ENCODE data around the gene ZNF282.

Gene ZNF282

GRCh38 chr7:149191851-149192250, 3.5 kb upstream of the ZNF282 start:
- Histone ChIP-seq H3K27me3 (replicated peaks; ENCODE audit: control insufficient read depth, insufficient read depth, low read length, poor library complexity, severe bottlenecking) (no peaks in the 10 kb centered on the region), H3K27ac (ENCODE audit: insufficient read depth, low read length, poor library complexity, severe bottlenecking) (no peak overlapping the region)

DNA sequence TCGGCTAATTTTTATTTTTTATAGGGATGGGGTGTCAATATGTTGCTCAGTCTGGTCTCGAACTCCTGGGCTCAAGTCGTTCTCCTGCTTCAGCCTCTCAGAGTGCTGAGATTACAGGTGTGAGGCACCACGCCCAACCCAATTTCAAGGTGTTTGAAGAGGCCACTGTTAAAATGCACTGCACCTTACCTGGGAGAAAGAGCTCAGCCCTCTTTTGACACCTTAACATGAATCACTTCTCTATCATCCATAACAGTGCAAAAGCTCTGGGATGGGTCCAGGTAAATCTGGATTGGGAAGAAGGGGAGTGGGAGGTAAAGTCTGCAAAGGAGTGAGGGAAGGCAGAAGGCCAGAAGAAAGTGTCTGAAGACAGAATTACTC, 557 bp upstream of the ZNF282 start:
- no peak for DNase-seq
- Histone ChIP-seq H3K4me1 (ENCODE audit: control insufficient read depth, insufficient read depth, low read length, poor library complexity, severe bottlenecking) (peaks cover 9% of the 10 kb centered on the region), H3K9me3 (ENCODE audit: control insufficient read depth, low read length) (no peaks in the 10 kb centered on the region), H3K36me3 (ENCODE audit: control insufficient read depth, insufficient read depth, low read length) (peaks cover 16% of the 10 kb centered on the region), H3K27me3 (replicated peaks; ENCODE audit: control insufficient read depth, insufficient read depth, low read length, poor library complexity, severe bottlenecking) (no peaks in the 10 kb centered on the region), H3K27ac (ENCODE audit: insufficient read depth, low read length, poor library complexity, severe bottlenecking) (no peak overlapping the region), H3K4me3 (ENCODE audit: insufficient read depth, low read depth, low read length, poor library complexity, severe bottlenecking) (peak overlapping the region; percentile 83)

More at GRCh38 chr7:149191851-149192250, 3.5 kb upstream of the ZNF282 start:
- H3K36me3 ChIP-seq (ENCODE audit: control insufficient read depth, insufficient read depth, low read length) = no peaks in the 10 kb centered on the region
- no peak for DNase-seq
- H3K9me3 ChIP-seq (ENCODE audit: control insufficient read depth, low read length) = no peaks in the 10 kb centered on the region
- H3K4me3 ChIP-seq (ENCODE audit: insufficient read depth, low read depth, low read length, poor library complexity, severe bottlenecking) = no peak overlapping the region
- peaks cover 7% of the 10 kb centered on the region for H3K4me1 ChIP-seq (ENCODE audit: control insufficient read depth, insufficient read depth, low read length, poor library complexity, severe bottlenecking)

DNA sequence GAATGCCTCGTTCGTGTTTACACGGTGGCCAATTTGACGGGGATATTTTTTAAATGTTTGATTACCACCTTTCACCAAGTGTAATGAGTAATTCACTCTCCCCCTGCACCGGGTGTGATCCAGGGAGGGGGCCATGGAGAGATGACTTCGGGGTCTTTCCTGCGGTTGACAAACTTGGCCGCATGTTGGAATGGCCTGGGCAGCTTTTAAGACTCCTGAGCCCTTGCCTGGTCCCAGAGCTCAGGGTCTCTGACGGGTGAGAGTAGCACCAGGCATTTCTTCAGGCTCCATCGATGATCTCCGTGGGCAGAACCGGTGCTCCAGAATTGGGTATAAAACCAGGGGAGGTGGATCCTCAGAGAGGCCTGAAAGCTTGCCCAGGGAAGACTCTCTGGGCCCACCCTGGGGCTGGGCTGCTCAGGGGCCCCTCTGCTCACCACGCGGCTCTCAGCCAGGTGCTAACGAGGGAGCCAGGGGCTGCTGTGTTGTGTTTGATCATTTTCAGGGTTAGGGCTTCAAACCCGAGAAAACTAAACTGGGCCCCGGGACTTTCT, 882 bp downstream of the ZNF282 start:
- Histone ChIP-seq H3K4me3 (ENCODE audit: insufficient read depth, low read depth, low read length, poor library complexity, severe bottlenecking) (peak overlapping the region; percentile 66), H3K27ac (ENCODE audit: insufficient read depth, low read length, poor library complexity, severe bottlenecking) (peak overlapping the region; percentile 57), H3K36me3 (ENCODE audit: control insufficient read depth, insufficient read depth, low read length) (peaks cover 23% of the 10 kb centered on the region), H3K9me3 (ENCODE audit: control insufficient read depth, low read length) (no peaks in the 10 kb centered on the region), H3K27me3 (replicated peaks; ENCODE audit: control insufficient read depth, insufficient read depth, low read length, poor library complexity, severe bottlenecking) (no peaks in the 10 kb centered on the region), H3K4me1 (ENCODE audit: control insufficient read depth, insufficient read depth, low read length, poor library complexity, severe bottlenecking) (peaks cover 9% of the 10 kb centered on the region)
- no peak for DNase-seq

- no peaks in the 10 kb centered on the region for H3K9me3 ChIP-seq (ENCODE audit: control insufficient read depth, low read length)
- H3K27ac ChIP-seq (ENCODE audit: insufficient read depth, low read length, poor library complexity, severe bottlenecking) = peak overlapping the region; percentile 57
- peaks cover 9% of the 10 kb centered on the region for H3K4me1 ChIP-seq (ENCODE audit: control insufficient read depth, insufficient read depth, low read length, poor library complexity, severe bottlenecking)
- H3K4me3 ChIP-seq (ENCODE audit: insufficient read depth, low read depth, low read length, poor library complexity, severe bottlenecking) = peak overlapping the region; percentile 66
- no peaks in the 10 kb centered on the region for H3K27me3 ChIP-seq (replicated peaks; ENCODE audit: control insufficient read depth, insufficient read depth, low read length, poor library complexity, severe bottlenecking)
- H3K36me3 ChIP-seq (ENCODE audit: control insufficient read depth, insufficient read depth, low read length) = peaks cover 24% of the 10 kb centered on the region
- no peak for DNase-seq
These were observed 1.4 kb downstream of the ZNF282 start for GRCh38 chr7:149196705-149197171.

GRCh38 chr7:149197675-149198074, 2.3 kb downstream of the ZNF282 start:
- Histone ChIP-seq H3K9me3 (ENCODE audit: control insufficient read depth, low read length) (no peaks in the 10 kb centered on the region), H3K27me3 (replicated peaks; ENCODE audit: control insufficient read depth, insufficient read depth, low read length, poor library complexity, severe bottlenecking) (no peaks in the 10 kb centered on the region), H3K36me3 (ENCODE audit: control insufficient read depth, insufficient read depth, low read length) (peaks cover 24% of the 10 kb centered on the region), H3K27ac (ENCODE audit: insufficient read depth, low read length, poor library complexity, severe bottlenecking) (no peak overlapping the region), H3K4me3 (ENCODE audit: insufficient read depth, low read depth, low read length, poor library complexity, severe bottlenecking) (no peak overlapping the region), H3K4me1 (ENCODE audit: control insufficient read depth, insufficient read depth, low read length, poor library complexity, severe bottlenecking) (peaks cover 9% of the 10 kb centered on the region)
- DNase-seq = no peak

DNA sequence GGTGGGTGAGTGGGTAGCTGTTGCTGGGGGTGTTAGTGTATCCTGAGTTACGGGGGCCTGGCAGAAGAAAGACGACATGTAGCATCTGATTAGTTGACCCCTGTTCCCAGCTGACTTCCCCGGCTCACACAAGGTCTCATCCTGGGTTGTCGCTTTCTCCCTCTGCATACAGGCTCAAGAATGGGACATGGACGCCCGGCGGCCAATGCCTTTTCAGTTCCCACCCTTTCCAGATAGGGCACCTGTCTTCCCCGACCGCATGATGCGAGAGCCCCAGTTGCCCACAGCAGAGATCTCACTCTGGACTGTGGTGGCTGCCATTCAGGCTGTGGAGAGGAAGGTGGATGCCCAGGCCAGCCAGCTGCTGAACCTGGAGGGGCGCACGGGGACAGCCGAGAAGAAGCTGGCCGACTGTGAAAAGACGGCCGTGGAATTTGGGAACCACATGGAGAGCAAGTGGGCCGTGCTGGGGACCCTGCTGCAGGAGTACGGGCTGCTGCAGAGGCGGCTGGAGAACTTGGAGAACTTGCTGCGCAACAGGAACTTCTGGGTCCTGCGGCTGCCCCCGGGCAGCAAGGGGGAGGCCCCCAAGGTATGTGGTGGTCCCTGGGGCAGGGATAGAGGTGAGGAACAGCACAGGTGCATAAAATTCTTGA, 2.9 kb downstream of the ZNF282 start:
- Histone ChIP-seq H3K27ac (ENCODE audit: insufficient read depth, low read length, poor library complexity, severe bottlenecking) (no peak overlapping the region), H3K4me3 (ENCODE audit: insufficient read depth, low read depth, low read length, poor library complexity, severe bottlenecking) (no peak overlapping the region), H3K9me3 (ENCODE audit: control insufficient read depth, low read length) (no peaks in the 10 kb centered on the region), H3K4me1 (ENCODE audit: control insufficient read depth, insufficient read depth, low read length, poor library complexity, severe bottlenecking) (peaks cover 9% of the 10 kb centered on the region), H3K36me3 (ENCODE audit: control insufficient read depth, insufficient read depth, low read length) (peaks cover 29% of the 10 kb centered on the region), H3K27me3 (replicated peaks; ENCODE audit: control insufficient read depth, insufficient read depth, low read length, poor library complexity, severe bottlenecking) (no peaks in the 10 kb centered on the region)
- DNase-seq = no peak

- H3K4me1 ChIP-seq (ENCODE audit: control insufficient read depth, insufficient read depth, low read length, poor library complexity, severe bottlenecking) = peaks cover 9% of the 10 kb centered on the region
- no peaks in the 10 kb centered on the region for H3K9me3 ChIP-seq (ENCODE audit: control insufficient read depth, low read length)
- H3K27me3 ChIP-seq (replicated peaks; ENCODE audit: control insufficient read depth, insufficient read depth, low read length, poor library complexity, severe bottlenecking) = no peaks in the 10 kb centered on the region
- DNase-seq = no peak
- peaks cover 35% of the 10 kb centered on the region for H3K36me3 ChIP-seq (ENCODE audit: control insufficient read depth, insufficient read depth, low read length)
- H3K4me3 ChIP-seq (ENCODE audit: insufficient read depth, low read depth, low read length, poor library complexity, severe bottlenecking) = no peak overlapping the region
- no peak overlapping the region for H3K27ac ChIP-seq (ENCODE audit: insufficient read depth, low read length, poor library complexity, severe bottlenecking)
These were observed 4.1 kb downstream of the ZNF282 start for GRCh38 chr7:149199234-149199995.

- Histone ChIP-seq H3K27me3 (replicated peaks; ENCODE audit: control insufficient read depth, insufficient read depth, low read length, poor library complexity, severe bottlenecking) (no peaks in the 10 kb centered on the region), H3K9me3 (ENCODE audit: control insufficient read depth, low read length) (no peaks in the 10 kb centered on the region), H3K27ac (ENCODE audit: insufficient read depth, low read length, poor library complexity, severe bottlenecking) (no peak overlapping the region), H3K4me1 (ENCODE audit: control insufficient read depth, insufficient read depth, low read length, poor library complexity, severe bottlenecking) (no peaks in the 10 kb centered on the region), H3K36me3 (ENCODE audit: control insufficient read depth, insufficient read depth, low read length) (peaks cover 58% of the 10 kb centered on the region), H3K4me3 (ENCODE audit: insufficient read depth, low read depth, low read length, poor library complexity, severe bottlenecking) (no peak overlapping the region)
- DNase-seq = no peak
These were observed 7.5 kb downstream of the ZNF282 start for GRCh38 chr7:149202831-149203231.

- H3K27me3 ChIP-seq (replicated peaks; ENCODE audit: control insufficient read depth, insufficient read depth, low read length, poor library complexity, severe bottlenecking) = no peaks in the 10 kb centered on the region
- peaks cover 48% of the 10 kb centered on the region for H3K36me3 ChIP-seq (ENCODE audit: control insufficient read depth, insufficient read depth, low read length)
- H3K4me1 ChIP-seq (ENCODE audit: control insufficient read depth, insufficient read depth, low read length, poor library complexity, severe bottlenecking) = no peaks in the 10 kb centered on the region
- no peak overlapping the region for H3K4me3 ChIP-seq (ENCODE audit: insufficient read depth, low read depth, low read length, poor library complexity, severe bottlenecking)
- no peak overlapping the region for H3K27ac ChIP-seq (ENCODE audit: insufficient read depth, low read length, poor library complexity, severe bottlenecking)
- no peak for DNase-seq
- no peaks in the 10 kb centered on the region for H3K9me3 ChIP-seq (ENCODE audit: control insufficient read depth, low read length)
These were observed 10.5 kb downstream of the ZNF282 start for GRCh38 chr7:149205690-149206381.
